ENCODE measurements around the gene AEN.

DNA sequence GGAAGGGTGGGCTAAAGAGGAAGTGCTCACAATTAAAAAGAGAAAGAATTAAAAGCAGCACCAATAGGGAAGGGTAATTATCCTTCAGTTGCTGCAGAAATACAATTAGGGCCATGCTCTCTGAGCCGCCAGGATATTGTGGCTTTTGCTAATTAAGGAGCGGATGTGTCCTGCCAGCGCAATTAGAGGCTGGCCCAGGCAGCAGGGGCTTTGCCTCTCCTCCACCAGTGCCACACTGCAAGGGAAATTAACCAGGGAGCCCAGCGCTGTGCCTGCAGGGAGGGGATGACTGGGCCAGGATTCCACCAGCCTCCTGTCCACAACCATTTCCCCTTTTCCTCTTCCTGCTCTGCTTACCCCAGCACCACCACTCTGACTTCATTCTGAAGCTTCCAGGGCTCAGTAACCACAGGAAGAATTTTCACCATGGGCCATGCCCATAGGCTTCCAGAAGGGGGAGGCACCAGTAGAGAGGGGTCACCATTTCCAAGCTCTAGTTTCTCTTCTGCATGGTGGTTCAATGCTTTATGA lies 10.4 kb upstream of the AEN start:
- TF ChIP-seq MAX (IDR thresholded peaks at IDR 0.05), result no peak
- TF ChIP-seq, protein P1, sequence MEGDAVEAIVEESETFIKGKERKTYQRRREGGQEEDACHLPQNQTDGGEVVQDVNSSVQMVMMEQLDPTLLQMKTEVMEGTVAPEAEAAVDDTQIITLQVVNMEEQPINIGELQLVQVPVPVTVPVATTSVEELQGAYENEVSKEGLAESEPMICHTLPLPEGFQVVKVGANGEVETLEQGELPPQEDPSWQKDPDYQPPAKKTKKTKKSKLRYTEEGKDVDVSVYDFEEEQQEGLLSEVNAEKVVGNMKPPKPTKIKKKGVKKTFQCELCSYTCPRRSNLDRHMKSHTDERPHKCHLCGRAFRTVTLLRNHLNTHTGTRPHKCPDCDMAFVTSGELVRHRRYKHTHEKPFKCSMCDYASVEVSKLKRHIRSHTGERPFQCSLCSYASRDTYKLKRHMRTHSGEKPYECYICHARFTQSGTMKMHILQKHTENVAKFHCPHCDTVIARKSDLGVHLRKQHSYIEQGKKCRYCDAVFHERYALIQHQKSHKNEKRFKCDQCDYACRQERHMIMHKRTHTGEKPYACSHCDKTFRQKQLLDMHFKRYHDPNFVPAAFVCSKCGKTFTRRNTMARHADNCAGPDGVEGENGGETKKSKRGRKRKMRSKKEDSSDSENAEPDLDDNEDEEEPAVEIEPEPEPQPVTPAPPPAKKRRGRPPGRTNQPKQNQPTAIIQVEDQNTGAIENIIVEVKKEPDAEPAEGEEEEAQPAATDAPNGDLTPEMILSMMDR (IDR thresholded peaks at IDR 0.05 in 2 of 3, conservative IDR thresholded peaks at IDR 0.05 in 1 of 3; ENCODE audit: borderline replicate concordance in 1 of 3, insufficient read depth in 1 of 3, low read depth in 2 of 3, low read length in 2 of 3), result peak in 1 of 3 experiments; percentile 28; a peak in 2 of 6 replicates
- TF ChIP-seq EZH2 (IDR thresholded peaks at IDR 0.05), result no peak
- no peak for TF ChIP-seq EZH2phosphoT487 (IDR thresholded peaks at IDR 0.05; ENCODE audit: borderline replicate concordance)
- no peak for TF ChIP-seq SP1 (IDR thresholded peaks at IDR 0.05; ENCODE audit: low read depth)
- no peak for TF ChIP-seq POLR2AphosphoS5 (IDR thresholded peaks at IDR 0.05; ENCODE audit: low read depth, low read length)
- TF ChIP-seq RAD21 (IDR thresholded peaks at IDR 0.05; ENCODE audit: low read depth), result no peak
- TF ChIP-seq POLR2A (IDR thresholded peaks at IDR 0.05; ENCODE audit: borderline replicate concordance, extremely low read depth, insufficient read depth, insufficient read length), result no peak
- TF ChIP-seq YY1 (IDR thresholded peaks at IDR 0.05; ENCODE audit: extremely low read depth, insufficient replicate concordance, low read depth, low read length), result no peak
- TF ChIP-seq ELF1 (IDR thresholded peaks at IDR 0.05; ENCODE audit: borderline replicate concordance, low read depth), result no peak
- TF ChIP-seq REST (IDR thresholded peaks at IDR 0.05; ENCODE audit: low read depth), result no peak
- no peak for TF ChIP-seq CEBPB (IDR thresholded peaks at IDR 0.05; ENCODE audit: low read depth)
- TF ChIP-seq CBX3 (IDR thresholded peaks at IDR 0.05; ENCODE audit: low read depth), result no peak
- no peak for TF ChIP-seq ZNF274 (IDR thresholded peaks at IDR 0.05; ENCODE audit: low read depth, low read length)
